ENCODE measurements around the gene ZFHX3. TPM values are rescaled to one million over a fixed set of nuclear protein-coding genes. Genes with fewer than 3 reads are reported as not detected.

The ZFHX3 gene
- total RNA-seq, 2 experiments from 2014 or later, result 0.21 to 0.68 TPM

GRCh38 chr16:73057291-73058210, 9.6 kb upstream of the ZFHX3 start:
- POLR2A ChIA-PET, result no interaction called here
- CTCF ChIA-PET, result no interaction called here
- Mint-ChIP-seq H3K36me3 (peaks cover 2% of the 10 kb centered on the region), H3K9me3 (no peaks in the 10 kb centered on the region), H3K4me1 (ENCODE audit: low read depth) (peaks cover 10% of the 10 kb centered on the region), H3K27me3 (peaks cover 60% of the 10 kb centered on the region), H3K4me3 (peak overlapping the region; percentile 72), H3K27ac (no peak overlapping the region)
- intact Hi-C loops (cut with micrococcal nuclease), result no loop called here
- no peak for DNase-seq

GRCh38 chr16:73056921-73057290, 9.0 kb upstream of the ZFHX3 start:
- peaks cover 8% of the 10 kb centered on the region for H3K4me1 Mint-ChIP-seq (ENCODE audit: low read depth)
- intact Hi-C loops (cut with micrococcal nuclease), result no loop called here
- DNase-seq, result no peak
- peaks cover 54% of the 10 kb centered on the region for H3K27me3 Mint-ChIP-seq
- no peak overlapping the region for H3K27ac Mint-ChIP-seq
- ChIA-PET CTCF (no interaction called here), POLR2A (no interaction called here)
- peaks cover 2% of the 10 kb centered on the region for H3K36me3 Mint-ChIP-seq
- no peaks in the 10 kb centered on the region for H3K9me3 Mint-ChIP-seq
- H3K4me3 Mint-ChIP-seq, result no peak overlapping the region

- H3K27ac Mint-ChIP-seq, result no peak overlapping the region
- ChIA-PET CTCF (no interaction called here), POLR2A (no interaction called here)
- intact Hi-C loops (cut with micrococcal nuclease), result no loop called here
- no peaks in the 10 kb centered on the region for H3K9me3 Mint-ChIP-seq
- H3K36me3 Mint-ChIP-seq, result peaks cover 2% of the 10 kb centered on the region
- no peak overlapping the region for H3K4me3 Mint-ChIP-seq
- no peak for DNase-seq
- peaks cover 8% of the 10 kb centered on the region for H3K4me1 Mint-ChIP-seq (ENCODE audit: low read depth)
- H3K27me3 Mint-ChIP-seq, result peaks cover 52% of the 10 kb centered on the region
These were observed 8.5 kb upstream of the ZFHX3 start for GRCh38 chr16:73056448-73056847.

GRCh38 chr16:73054813-73055482, 7.0 kb upstream of the ZFHX3 start:
- POLR2A ChIA-PET, result no interaction called here
- DNase-seq, result no peak
- CTCF ChIA-PET, result no interaction called here
- Mint-ChIP-seq H3K4me1 (ENCODE audit: low read depth) (peaks cover 8% of the 10 kb centered on the region), H3K27me3 (peaks cover 43% of the 10 kb centered on the region), H3K36me3 (peaks cover 2% of the 10 kb centered on the region), H3K27ac (no peak overlapping the region), H3K9me3 (no peaks in the 10 kb centered on the region), H3K4me3 (no peak overlapping the region)
- intact Hi-C loops (cut with micrococcal nuclease), result no loop called here

GRCh38 chr16:73054498-73054812, 6.5 kb upstream of the ZFHX3 start:
- ChIA-PET CTCF (no interaction called here), POLR2A (no interaction called here)
- DNase-seq, result no peak
- peaks cover 40% of the 10 kb centered on the region for H3K27me3 Mint-ChIP-seq
- no peaks in the 10 kb centered on the region for H3K9me3 Mint-ChIP-seq
- H3K27ac Mint-ChIP-seq, result no peak overlapping the region
- intact Hi-C loops (cut with micrococcal nuclease), result no loop called here
- no peak overlapping the region for H3K4me3 Mint-ChIP-seq
- peaks cover 8% of the 10 kb centered on the region for H3K4me1 Mint-ChIP-seq (ENCODE audit: low read depth)
- H3K36me3 Mint-ChIP-seq, result peaks cover 2% of the 10 kb centered on the region

- intact Hi-C loops (cut with micrococcal nuclease), result no loop called here
These were observed 6.2 kb upstream of the ZFHX3 start for GRCh38 chr16:73054125-73054484.

GRCh38 chr16:73053364-73054124, 5.6 kb upstream of the ZFHX3 start:
- ChIA-PET POLR2A (no interaction called here), CTCF (no interaction called here)
- intact Hi-C loops (cut with micrococcal nuclease), result no loop called here
- Mint-ChIP-seq H3K9me3 (no peaks in the 10 kb centered on the region), H3K27me3 (peaks cover 41% of the 10 kb centered on the region), H3K4me1 (ENCODE audit: low read depth) (peaks cover 5% of the 10 kb centered on the region), H3K27ac (no peak overlapping the region), H3K4me3 (no peak overlapping the region), H3K36me3 (peaks cover 2% of the 10 kb centered on the region)
- DNase-seq, result no peak

More at GRCh38 chr16:73054125-73054484, 6.2 kb upstream of the ZFHX3 start:
- CTCF ChIA-PET, result no interaction called here
- no peak overlapping the region for H3K27ac Mint-ChIP-seq
- DNase-seq, result no peak
- no peaks in the 10 kb centered on the region for H3K9me3 Mint-ChIP-seq
- peaks cover 39% of the 10 kb centered on the region for H3K27me3 Mint-ChIP-seq
- H3K36me3 Mint-ChIP-seq, result peaks cover 2% of the 10 kb centered on the region
- peaks cover 8% of the 10 kb centered on the region for H3K4me1 Mint-ChIP-seq (ENCODE audit: low read depth)
- H3K4me3 Mint-ChIP-seq, result no peak overlapping the region
- POLR2A ChIA-PET, result no interaction called here

GRCh38 chr16:73053038-73053363, 5.1 kb upstream of the ZFHX3 start:
- no peak overlapping the region for H3K4me3 Mint-ChIP-seq
- intact Hi-C loops (cut with micrococcal nuclease), result no loop called here
- H3K27me3 Mint-ChIP-seq, result peaks cover 42% of the 10 kb centered on the region
- H3K4me1 Mint-ChIP-seq (ENCODE audit: low read depth), result peaks cover 5% of the 10 kb centered on the region
- ChIA-PET POLR2A (no interaction called here), CTCF (no interaction called here)
- H3K36me3 Mint-ChIP-seq, result peaks cover 2% of the 10 kb centered on the region
- no peak overlapping the region for H3K27ac Mint-ChIP-seq
- DNase-seq, result no peak
- no peaks in the 10 kb centered on the region for H3K9me3 Mint-ChIP-seq

- Mint-ChIP-seq H3K27ac (no peak overlapping the region), H3K27me3 (peaks cover 42% of the 10 kb centered on the region), H3K36me3 (peaks cover 2% of the 10 kb centered on the region), H3K9me3 (no peaks in the 10 kb centered on the region), H3K4me3 (no peak overlapping the region), H3K4me1 (ENCODE audit: low read depth) (peaks cover 5% of the 10 kb centered on the region)
- intact Hi-C loops (cut with micrococcal nuclease), result no loop called here
- POLR2A ChIA-PET, result no interaction called here
- no peak for DNase-seq
- CTCF ChIA-PET, result no interaction called here
These were observed 4.6 kb upstream of the ZFHX3 start for GRCh38 chr16:73052576-73052975.

- CTCF ChIA-PET, result no interaction called here
- intact Hi-C loops (cut with micrococcal nuclease), result no loop called here
These were observed 4.0 kb upstream of the ZFHX3 start for GRCh38 chr16:73051961-73052360.

GRCh38 chr16:73051226-73051625, 3.3 kb upstream of the ZFHX3 start:
- H3K27ac Mint-ChIP-seq, result no peak overlapping the region
- intact Hi-C loops (cut with micrococcal nuclease), result no loop called here
- H3K27me3 Mint-ChIP-seq, result peaks cover 44% of the 10 kb centered on the region
- H3K4me1 Mint-ChIP-seq (ENCODE audit: low read depth), result peaks cover 2% of the 10 kb centered on the region
- no peaks in the 10 kb centered on the region for H3K9me3 Mint-ChIP-seq
- CTCF ChIA-PET, result no interaction called here
- DNase-seq, result no peak
- POLR2A ChIA-PET, result no interaction called here
- H3K36me3 Mint-ChIP-seq, result no peaks in the 10 kb centered on the region
- no peak overlapping the region for H3K4me3 Mint-ChIP-seq

More at GRCh38 chr16:73051961-73052360, 4.0 kb upstream of the ZFHX3 start:
- no peaks in the 10 kb centered on the region for H3K9me3 Mint-ChIP-seq
- no peak for DNase-seq
- POLR2A ChIA-PET, result no interaction called here
- H3K4me1 Mint-ChIP-seq (ENCODE audit: low read depth), result peaks cover 2% of the 10 kb centered on the region
- no peak overlapping the region for H3K4me3 Mint-ChIP-seq
- H3K27ac Mint-ChIP-seq, result no peak overlapping the region
- H3K27me3 Mint-ChIP-seq, result peaks cover 43% of the 10 kb centered on the region
- H3K36me3 Mint-ChIP-seq, result no peaks in the 10 kb centered on the region

GRCh38 chr16:73050201-73051099, 2.5 kb upstream of the ZFHX3 start:
- Mint-ChIP-seq H3K4me1 (ENCODE audit: low read depth) (peaks cover 2% of the 10 kb centered on the region), H3K27me3 (peaks cover 41% of the 10 kb centered on the region)
- POLR2A ChIA-PET, result no interaction called here

More at GRCh38 chr16:73050201-73051099, 2.5 kb upstream of the ZFHX3 start:
- Mint-ChIP-seq H3K36me3 (no peaks in the 10 kb centered on the region), H3K27ac (no peak overlapping the region), H3K4me3 (no peak overlapping the region), H3K9me3 (no peaks in the 10 kb centered on the region)
- no peak for DNase-seq
- intact Hi-C loops (cut with micrococcal nuclease), result no loop called here
- CTCF ChIA-PET, result no interaction called here
